ENCODE results near the gene GRK5. TPM values are rescaled to one million over a fixed set of nuclear protein-coding genes. Genes with fewer than 3 reads are reported as not detected.
A peak's percentile ranks its signal among the peaks of the same experiment; 100 is the strongest.

GRK5 gene
- total RNA-seq, 1 experiment from 2014 or later: 29.0 TPM

DNA sequence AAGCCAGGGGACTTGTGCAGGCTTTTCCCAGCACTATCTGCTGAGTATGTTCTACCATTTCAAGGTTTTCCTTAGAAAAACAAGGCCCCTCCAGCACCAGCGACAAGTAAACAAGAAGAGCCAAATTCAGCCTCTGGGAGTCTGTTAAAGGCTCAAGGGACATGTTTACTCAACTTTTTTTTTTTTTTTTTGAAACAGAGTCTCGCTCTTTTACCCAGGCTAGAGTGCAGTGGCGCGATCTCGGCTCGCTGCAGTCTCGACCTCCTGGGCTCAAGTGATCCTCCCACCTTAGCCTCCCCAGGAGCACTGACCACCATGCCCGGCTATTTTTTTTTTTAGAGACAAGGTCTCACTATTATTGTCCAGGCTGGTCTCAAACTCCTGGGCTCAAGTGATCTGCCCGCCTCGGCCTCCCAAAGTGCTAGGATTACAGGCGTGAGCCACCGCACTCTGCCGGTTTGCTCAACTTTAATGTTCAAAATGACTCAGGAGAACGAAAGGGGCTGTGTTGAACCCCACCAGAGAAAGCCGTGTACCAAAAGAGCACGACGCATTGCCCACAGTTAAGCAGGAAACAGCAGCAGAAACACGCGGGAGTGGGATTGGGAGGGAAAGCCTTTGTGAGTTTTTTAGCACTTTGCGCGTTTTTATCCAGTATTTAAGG is 29.5 kb upstream of the GRK5 start:
- Histone ChIP-seq H3K27ac (ENCODE audit: low read length) (peak overlapping the region; percentile 94), H3K9me3 (ENCODE audit: control insufficient read depth, insufficient read depth, low read depth, low read length) (no peaks in the 10 kb centered on the region), H3K4me3 (ENCODE audit: low read depth in 2 of 2, low read length in 2 of 2) (peak overlapping the region; percentile 71 to 100), H3K4me1 (ENCODE audit: control insufficient read depth, insufficient read depth, low read length) (peaks cover 21% of the 10 kb centered on the region), H3K27me3 (ENCODE audit: control insufficient read depth, insufficient read depth, low read length) (no peaks in the 10 kb centered on the region), H3K36me3 (ENCODE audit: control insufficient read depth, insufficient read depth, low read length) (peaks cover 24% of the 10 kb centered on the region)
- in situ Hi-C loops (cut with HindIII; ENCODE audit: low pct_unique_long_range_greater_than_20kb, low sequenced_read_pairs): no loop called here
- ATAC-seq (no peak; the same call in 1 of the 2 replicates), DNase-seq (ENCODE audit: low read depth, low spot score) (no peak)
- no TSS peak for BruUV-seq (replicated peaks)
- no peak for TF ChIP-seq SIN3A (IDR thresholded peaks at IDR 0.05; ENCODE audit: borderline replicate concordance, insufficient read depth, low read depth, low read length)
- TF ChIP-seq, protein P1, sequence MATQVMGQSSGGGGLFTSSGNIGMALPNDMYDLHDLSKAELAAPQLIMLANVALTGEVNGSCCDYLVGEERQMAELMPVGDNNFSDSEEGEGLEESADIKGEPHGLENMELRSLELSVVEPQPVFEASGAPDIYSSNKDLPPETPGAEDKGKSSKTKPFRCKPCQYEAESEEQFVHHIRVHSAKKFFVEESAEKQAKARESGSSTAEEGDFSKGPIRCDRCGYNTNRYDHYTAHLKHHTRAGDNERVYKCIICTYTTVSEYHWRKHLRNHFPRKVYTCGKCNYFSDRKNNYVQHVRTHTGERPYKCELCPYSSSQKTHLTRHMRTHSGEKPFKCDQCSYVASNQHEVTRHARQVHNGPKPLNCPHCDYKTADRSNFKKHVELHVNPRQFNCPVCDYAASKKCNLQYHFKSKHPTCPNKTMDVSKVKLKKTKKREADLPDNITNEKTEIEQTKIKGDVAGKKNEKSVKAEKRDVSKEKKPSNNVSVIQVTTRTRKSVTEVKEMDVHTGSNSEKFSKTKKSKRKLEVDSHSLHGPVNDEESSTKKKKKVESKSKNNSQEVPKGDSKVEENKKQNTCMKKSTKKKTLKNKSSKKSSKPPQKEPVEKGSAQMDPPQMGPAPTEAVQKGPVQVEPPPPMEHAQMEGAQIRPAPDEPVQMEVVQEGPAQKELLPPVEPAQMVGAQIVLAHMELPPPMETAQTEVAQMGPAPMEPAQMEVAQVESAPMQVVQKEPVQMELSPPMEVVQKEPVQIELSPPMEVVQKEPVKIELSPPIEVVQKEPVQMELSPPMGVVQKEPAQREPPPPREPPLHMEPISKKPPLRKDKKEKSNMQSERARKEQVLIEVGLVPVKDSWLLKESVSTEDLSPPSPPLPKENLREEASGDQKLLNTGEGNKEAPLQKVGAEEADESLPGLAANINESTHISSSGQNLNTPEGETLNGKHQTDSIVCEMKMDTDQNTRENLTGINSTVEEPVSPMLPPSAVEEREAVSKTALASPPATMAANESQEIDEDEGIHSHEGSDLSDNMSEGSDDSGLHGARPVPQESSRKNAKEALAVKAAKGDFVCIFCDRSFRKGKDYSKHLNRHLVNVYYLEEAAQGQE (IDR thresholded peaks at IDR 0.05; ENCODE audit: insufficient read depth in 1 of 2, low read depth in 2 of 2, low read length in 1 of 2): no peak
- TF ChIP-seq POLR2AphosphoS5 (IDR thresholded peaks at IDR 0.05; ENCODE audit: low read depth, low read length): no peak
- TF ChIP-seq TCF7L2 (IDR thresholded peaks at IDR 0.05; ENCODE audit: low read depth, low read length): no peak
- TF ChIP-seq, protein P2, sequence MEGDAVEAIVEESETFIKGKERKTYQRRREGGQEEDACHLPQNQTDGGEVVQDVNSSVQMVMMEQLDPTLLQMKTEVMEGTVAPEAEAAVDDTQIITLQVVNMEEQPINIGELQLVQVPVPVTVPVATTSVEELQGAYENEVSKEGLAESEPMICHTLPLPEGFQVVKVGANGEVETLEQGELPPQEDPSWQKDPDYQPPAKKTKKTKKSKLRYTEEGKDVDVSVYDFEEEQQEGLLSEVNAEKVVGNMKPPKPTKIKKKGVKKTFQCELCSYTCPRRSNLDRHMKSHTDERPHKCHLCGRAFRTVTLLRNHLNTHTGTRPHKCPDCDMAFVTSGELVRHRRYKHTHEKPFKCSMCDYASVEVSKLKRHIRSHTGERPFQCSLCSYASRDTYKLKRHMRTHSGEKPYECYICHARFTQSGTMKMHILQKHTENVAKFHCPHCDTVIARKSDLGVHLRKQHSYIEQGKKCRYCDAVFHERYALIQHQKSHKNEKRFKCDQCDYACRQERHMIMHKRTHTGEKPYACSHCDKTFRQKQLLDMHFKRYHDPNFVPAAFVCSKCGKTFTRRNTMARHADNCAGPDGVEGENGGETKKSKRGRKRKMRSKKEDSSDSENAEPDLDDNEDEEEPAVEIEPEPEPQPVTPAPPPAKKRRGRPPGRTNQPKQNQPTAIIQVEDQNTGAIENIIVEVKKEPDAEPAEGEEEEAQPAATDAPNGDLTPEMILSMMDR (IDR thresholded peaks at IDR 0.05): no peak
- POLR2A ChIA-PET: no interaction called here
- CTCF ChIA-PET: no interaction called here
- intact Hi-C loops (cut with micrococcal nuclease; ENCODE audit: unreplicated experiment): no loop called here

- in situ Hi-C loops (cut with HindIII; ENCODE audit: low pct_unique_long_range_greater_than_20kb, low sequenced_read_pairs): no loop called here
- DNase-seq (ENCODE audit: low read depth, low spot score): peak; percentile 61
- POLR2A ChIA-PET: no interaction called here
These were observed 28.8 kb upstream of the GRK5 start, which contains the start of gene PRDX3 for GRCh38 chr10:119178372-119179119. TSS of gene PRDX3 (minus strand) at chr10:119178812. CDS start at chr10:119178790, 22 bp downstream.

More at GRCh38 chr10:119178372-119179119, 28.8 kb upstream of the GRK5 start, which contains the start of gene PRDX3:
- Histone ChIP-seq H3K4me1 (ENCODE audit: control insufficient read depth, insufficient read depth, low read length) (peaks cover 21% of the 10 kb centered on the region), H3K27ac (ENCODE audit: low read length) (peak within 1 kb of the TSS; percentile 94), H3K9me3 (ENCODE audit: control insufficient read depth, insufficient read depth, low read depth, low read length) (no peaks in the 10 kb centered on the region), H3K36me3 (ENCODE audit: control insufficient read depth, insufficient read depth, low read length) (peaks cover 22% of the 10 kb centered on the region), H3K4me3 (ENCODE audit: low read depth in 2 of 2, low read length in 2 of 2) (peak within 1 kb of the TSS; percentile 71 to 100), H3K27me3 (ENCODE audit: control insufficient read depth, insufficient read depth, low read length) (no peaks in the 10 kb centered on the region)
- TF ChIP-seq, protein P1 (IDR thresholded peaks at IDR 0.05; ENCODE audit: insufficient read depth in 1 of 2, low read depth in 2 of 2, low read length in 1 of 2): peak in 1 of 2 experiments; percentile 13; a peak in 1 of 4 replicates
- TF ChIP-seq SIN3A (IDR thresholded peaks at IDR 0.05; ENCODE audit: borderline replicate concordance, insufficient read depth, low read depth, low read length): peak; percentile 94; the same call in 1 of the 2 replicates
- TF ChIP-seq, protein P2 (IDR thresholded peaks at IDR 0.05): no peak
- TF ChIP-seq TCF7L2 (IDR thresholded peaks at IDR 0.05; ENCODE audit: low read depth, low read length): no peak
- TF ChIP-seq POLR2AphosphoS5 (IDR thresholded peaks at IDR 0.05; ENCODE audit: low read depth, low read length): peak; percentile 99
- CTCF ChIA-PET: no interaction called here
- intact Hi-C loops (cut with micrococcal nuclease; ENCODE audit: unreplicated experiment): no loop called here
- TSS peak; percentile 91 for BruUV-seq (replicated peaks)
- ATAC-seq: peak; percentile 99

All from Panc1 (cell line).